Upper lobe of left lung (tissue), 6 donors: ENCODE measurements around the gene BFSP2. TPM values are rescaled to one million over a fixed set of nuclear protein-coding genes. Genes with fewer than 3 reads are reported as not detected.

Source experiments
- ATAC-seq, 2 donors: fragments of 200-7000 bp; cut with Tn5 transposase; one replicate each; pipeline ENCODE4 v1.9.1; 2022; ENCODE audit warnings: mild to moderate bottlenecking in 2 of 2, moderate library complexity in 2 of 2; ENCODE audit not compliant: low FRiP score in 2 of 2
- DNase-seq, 2 donors: peaks; one replicate each; pipeline ENCODE4 v3.0.0-alpha.2; 2019 to 2020
- H3K27ac ChIP-seq, 4 donors: fragments of 200-600 bp; sonication (generic); one replicate each; pipeline ENCODE4 v1.5.1; 2016 to 2019
- H3K27me3 ChIP-seq, 4 donors: fragments of 200-600 bp; sonication (generic); one replicate each; pipeline ENCODE4 v1.5.1; 2017 to 2019
- H3K36me3 ChIP-seq, 4 donors: fragments of 200-600 bp; sonication (generic); one replicate each; pipeline ENCODE4 v1.5.1; 2016 to 2019
- H3K4me1 ChIP-seq, 4 donors: fragments of 200-600 bp; sonication (generic); one replicate each; pipeline ENCODE4 v1.5.1; 2018 to 2019
- H3K4me3 ChIP-seq, 4 donors: fragments of 200-600 bp; sonication (generic); one replicate each; pipeline ENCODE4 v1.5.1; 2017 to 2019; ENCODE audit warnings: mild to moderate bottlenecking in 2 of 4, moderate library complexity in 1 of 4
- H3K9me3 ChIP-seq, 4 donors: fragments of 200-600 bp; sonication (generic); one replicate each; pipeline ENCODE4 v1.5.1; 2018 to 2019
- EP300 ChIP-seq, 4 donors: sonication (generic); formaldehyde crosslinking; IDR thresholded peaks; one replicate each; pipeline ENCODE4 v1.5.1; 2017; ENCODE audit warnings: antibody characterized with exemption in 4 of 4, control low read depth in 2 of 4
- POLR2A ChIP-seq, 4 donors: fragments of 450-650 bp; IDR thresholded peaks; one replicate each; pipeline ENCODE4 v1.5.1; 2016 to 2017; ENCODE audit warnings: antibody characterized with exemption in 4 of 4, mild to moderate bottlenecking in 2 of 4
- POLR2AphosphoS5 ChIP-seq, 2 donors: sonication (generic); formaldehyde crosslinking; IDR thresholded peaks; one replicate each; pipeline ENCODE4 v1.5.1; 2017; ENCODE audit warnings: antibody characterized with exemption in 2 of 2
- WGBS, 2 donors: methylation state at CpG; one replicate each; pipeline ENCODE4 v1.1.5; 2017 to 2018; 5-methylcytosine and 5-hydroxymethylcytosine counted together
- total RNA-seq, 6 donors: library from RNA; depleted of rRNA in 4 of 6; stranded (reverse); fragments of >200 nt in 4 of 6; gene quantifications; one replicate each; pipeline versions ENCODE4 v1.1.0 to v1.2.1, GENCODE V29; 2016 to 2021
- TF ChIP-seq, protein P1 (sequence below), 6 experiments: fragments of 450-650 bp in 4 of 6; fragments of 200-600 bp in 2 of 6; sonication (generic) in 2 of 6; IDR thresholded peaks; one replicate each; pipeline ENCODE4 v1.5.1; 2016 to 2019; ENCODE audit warnings: antibody characterized with exemption in 6 of 6
- donor health status: DM: no; HTN: no; CAD: no; lungs with moderate emphysema.
- donor health status: DM: no; HTN: yes; CAD: no; lungs with severe emphysema.

BFSP2 gene
- total RNA-seq, 6 donors from 2014 or later = 0.69 TPM; not detected in 5

DNA sequence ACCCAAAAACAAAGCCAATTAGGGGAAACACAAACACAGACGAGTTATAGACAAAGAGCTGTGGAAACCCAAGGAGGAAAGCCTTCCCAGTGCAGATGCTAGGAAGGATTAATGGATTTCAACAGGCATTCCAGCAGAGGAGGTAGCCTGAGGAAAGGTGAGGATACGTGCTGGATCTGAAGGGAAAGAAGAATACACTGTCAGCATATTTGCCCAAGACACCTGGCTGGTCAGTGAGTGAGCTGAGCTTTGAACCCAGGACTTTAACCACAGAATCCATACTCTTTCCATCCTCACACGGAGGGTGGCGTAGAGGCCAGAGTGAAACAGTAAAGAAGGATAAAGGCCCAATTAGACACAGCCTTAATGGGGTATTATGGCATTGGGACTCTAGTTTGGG is 9.1 kb upstream of the BFSP2 start:
- no peak for TF ChIP-seq POLR2AphosphoS5 (IDR thresholded peaks at IDR 0.05)
- TF ChIP-seq POLR2A (IDR thresholded peaks at IDR 0.05) = no peak
- TF ChIP-seq, protein P1, sequence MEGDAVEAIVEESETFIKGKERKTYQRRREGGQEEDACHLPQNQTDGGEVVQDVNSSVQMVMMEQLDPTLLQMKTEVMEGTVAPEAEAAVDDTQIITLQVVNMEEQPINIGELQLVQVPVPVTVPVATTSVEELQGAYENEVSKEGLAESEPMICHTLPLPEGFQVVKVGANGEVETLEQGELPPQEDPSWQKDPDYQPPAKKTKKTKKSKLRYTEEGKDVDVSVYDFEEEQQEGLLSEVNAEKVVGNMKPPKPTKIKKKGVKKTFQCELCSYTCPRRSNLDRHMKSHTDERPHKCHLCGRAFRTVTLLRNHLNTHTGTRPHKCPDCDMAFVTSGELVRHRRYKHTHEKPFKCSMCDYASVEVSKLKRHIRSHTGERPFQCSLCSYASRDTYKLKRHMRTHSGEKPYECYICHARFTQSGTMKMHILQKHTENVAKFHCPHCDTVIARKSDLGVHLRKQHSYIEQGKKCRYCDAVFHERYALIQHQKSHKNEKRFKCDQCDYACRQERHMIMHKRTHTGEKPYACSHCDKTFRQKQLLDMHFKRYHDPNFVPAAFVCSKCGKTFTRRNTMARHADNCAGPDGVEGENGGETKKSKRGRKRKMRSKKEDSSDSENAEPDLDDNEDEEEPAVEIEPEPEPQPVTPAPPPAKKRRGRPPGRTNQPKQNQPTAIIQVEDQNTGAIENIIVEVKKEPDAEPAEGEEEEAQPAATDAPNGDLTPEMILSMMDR (IDR thresholded peaks at IDR 0.05) = no peak
- no peak for TF ChIP-seq EP300 (IDR thresholded peaks at IDR 0.05)
- Histone ChIP-seq H3K4me1 (no peaks in the 10 kb centered on the region), H3K27ac (no peak overlapping the region), H3K27me3 (no peaks in the 10 kb centered on the region), H3K4me3 (no peak overlapping the region), H3K36me3 (peaks cover 0 to 8% (median 2%) of the 10 kb centered on the region in 4 donors), H3K9me3 (no peaks in the 10 kb centered on the region)
- 91 to 92% methylated on average over 4 of the region's 4 CpGs for WGBS, 2 donors
- ATAC-seq = no peak
- no peak for DNase-seq

DNA sequence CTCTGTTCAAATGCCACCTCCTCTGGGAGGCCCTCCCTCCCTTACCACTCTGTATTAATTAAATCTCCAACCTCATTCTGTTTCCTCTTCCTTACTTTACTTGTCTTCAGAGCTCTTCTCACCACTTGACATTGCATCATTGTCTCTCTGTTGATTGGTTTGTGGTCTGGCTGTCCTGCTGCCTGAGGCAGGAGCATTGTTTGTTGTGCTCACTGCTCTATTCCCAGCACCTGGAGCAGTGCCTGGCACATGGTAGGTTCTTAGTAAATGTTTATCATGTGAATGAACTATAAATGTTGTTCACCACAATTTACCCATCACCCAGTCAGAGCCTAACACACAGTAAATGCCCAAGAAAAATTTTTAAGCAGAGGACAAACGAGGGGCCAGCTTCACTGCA is 6.7 kb upstream of the BFSP2 start:
- TF ChIP-seq POLR2A (IDR thresholded peaks at IDR 0.05) (no peak), POLR2AphosphoS5 (IDR thresholded peaks at IDR 0.05) (no peak), EP300 (IDR thresholded peaks at IDR 0.05) (no peak)
- TF ChIP-seq, protein P1 (IDR thresholded peaks at IDR 0.05) = no peak
- Histone ChIP-seq H3K4me3 (no peak overlapping the region), H3K4me1 (no peaks in the 10 kb centered on the region), H3K27ac (no peak overlapping the region), H3K36me3 (peaks cover 0 to 12% (median 2%) of the 10 kb centered on the region in 4 donors), H3K9me3 (no peaks in the 10 kb centered on the region), H3K27me3 (no peaks in the 10 kb centered on the region)
- no peak for ATAC-seq
- 83 to 86% methylated on average over 1 of the region's 1 CpG for WGBS, 2 donors
- no peak for DNase-seq

DNA sequence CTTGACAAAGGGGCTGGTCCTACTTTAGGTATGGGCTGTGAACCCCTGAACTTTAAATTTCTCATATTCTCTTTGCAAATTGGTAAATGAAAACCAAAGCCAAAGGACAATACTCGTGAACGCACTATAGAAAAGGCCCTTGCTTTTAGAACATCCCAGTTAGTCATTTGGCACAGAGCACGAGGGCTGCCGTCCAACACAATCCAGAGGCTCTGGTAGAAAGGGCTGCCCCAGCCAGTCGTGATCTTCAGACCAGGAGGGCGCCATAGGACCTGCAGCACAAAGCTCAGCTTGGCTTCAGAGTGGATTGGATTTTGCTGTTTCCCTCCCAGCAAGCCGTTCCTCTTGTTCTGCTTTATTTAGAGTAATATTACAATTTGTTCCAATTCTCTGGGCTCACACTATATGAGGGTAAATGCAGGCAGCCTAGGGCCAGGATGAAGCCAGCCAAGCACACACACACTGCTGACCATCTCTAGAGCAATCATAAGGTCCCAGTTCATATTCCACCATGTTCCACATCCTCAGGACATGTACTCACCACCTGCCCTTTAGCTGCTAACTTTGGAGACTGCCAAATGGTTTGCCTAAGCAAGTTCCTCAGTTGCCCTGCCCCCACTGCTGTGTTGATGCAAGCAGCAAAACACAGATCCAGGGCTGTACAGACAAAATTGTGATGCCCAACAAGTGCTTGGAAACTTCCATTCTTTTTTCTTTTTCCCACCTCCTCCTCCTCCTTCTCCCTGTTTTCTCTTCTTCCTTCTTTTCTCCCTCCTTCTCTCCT is 6.0 kb upstream of the BFSP2 start:
- H3K27ac ChIP-seq = no peak overlapping the region
- H3K9me3 ChIP-seq = no peaks in the 10 kb centered on the region
- DNase-seq (no peak), ATAC-seq (no peak)
- no peaks in the 10 kb centered on the region for H3K4me1 ChIP-seq
- TF ChIP-seq EP300 (IDR thresholded peaks at IDR 0.05) (no peak), POLR2AphosphoS5 (IDR thresholded peaks at IDR 0.05) (no peak), POLR2A (IDR thresholded peaks at IDR 0.05) (no peak)
- TF ChIP-seq, protein P1 (IDR thresholded peaks at IDR 0.05) = no peak
- H3K36me3 ChIP-seq = peaks cover 0 to 12% (median 2%) of the 10 kb centered on the region in 4 donors
- no peaks in the 10 kb centered on the region for H3K27me3 ChIP-seq
- WGBS, 2 donors = 74 to 77% methylated on average over 7 of the region's 7 CpGs
- no peak overlapping the region for H3K4me3 ChIP-seq

DNA sequence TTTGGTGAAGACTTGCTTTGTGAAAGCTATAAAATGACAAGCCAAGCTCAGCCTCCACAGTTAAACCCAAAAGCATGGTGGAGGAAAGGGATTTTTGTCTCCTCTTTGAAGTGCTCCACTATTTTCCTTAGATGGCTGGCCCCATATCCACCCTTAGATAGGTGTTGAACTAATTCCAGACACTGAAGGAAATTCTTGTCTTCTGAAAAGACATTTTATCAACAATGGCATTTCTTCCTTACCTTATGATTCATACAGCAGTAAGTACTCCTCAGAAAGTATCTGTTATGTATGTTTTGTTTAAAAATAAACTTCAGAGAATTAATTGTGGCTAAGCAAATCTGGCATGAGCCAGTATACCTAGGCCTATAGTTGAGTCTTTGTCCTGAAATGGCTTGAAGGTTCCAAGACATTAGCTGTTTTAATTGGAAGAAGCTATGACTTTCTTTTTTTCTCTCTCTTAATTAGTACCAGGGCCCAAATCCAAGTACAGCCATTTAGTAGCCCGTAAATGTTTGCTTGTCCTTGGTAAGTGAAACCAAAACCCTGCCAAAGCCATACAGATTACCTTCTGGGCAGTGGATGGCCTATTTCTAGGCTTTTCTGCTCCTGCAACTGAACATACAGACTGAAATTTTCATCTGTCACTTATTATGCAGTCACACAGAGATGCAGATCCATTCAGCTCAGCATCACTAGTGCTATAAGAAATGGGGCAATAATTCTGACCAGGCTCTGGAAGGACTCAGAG is 5.1 kb upstream of the BFSP2 start:
- Histone ChIP-seq H3K36me3 (peaks cover 0 to 12% (median 2%) of the 10 kb centered on the region in 4 donors), H3K4me3 (no peak overlapping the region), H3K27ac (no peak overlapping the region), H3K9me3 (no peaks in the 10 kb centered on the region), H3K4me1 (no peaks in the 10 kb centered on the region), H3K27me3 (no peaks in the 10 kb centered on the region)
- TF ChIP-seq EP300 (IDR thresholded peaks at IDR 0.05) = no peak
- TF ChIP-seq POLR2A (IDR thresholded peaks at IDR 0.05) = no peak
- TF ChIP-seq POLR2AphosphoS5 (IDR thresholded peaks at IDR 0.05) = no peak
- TF ChIP-seq, protein P1 (IDR thresholded peaks at IDR 0.05) = no peak
- ATAC-seq (no peak), DNase-seq (no peak)
- WGBS, 2 donors = 75 to 80% methylated on average over 1 of the region's 1 CpG
